ENCODE data around the gene SORBS2.

DNA sequence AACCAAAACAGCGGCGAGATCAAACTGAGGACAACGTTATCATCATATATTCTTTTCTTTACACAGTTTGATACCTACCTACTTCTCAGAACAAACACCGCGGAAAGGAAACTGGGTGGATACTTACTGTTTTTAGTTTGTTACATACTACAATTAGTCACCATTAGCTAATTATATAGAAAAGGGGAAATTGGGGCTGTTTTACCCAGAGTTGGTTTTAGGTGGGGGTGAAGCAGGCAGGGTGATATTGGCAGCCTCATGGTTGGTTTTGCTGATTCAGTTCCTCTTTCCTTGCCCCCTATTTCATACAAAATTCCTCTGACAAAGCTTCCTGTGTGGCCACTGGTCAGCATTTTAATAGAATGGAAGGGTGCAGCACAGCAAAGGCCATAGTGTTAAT, 77.8 kb downstream of the SORBS2 start:
- TF ChIP-seq EZH2 (IDR thresholded peaks at IDR 0.05; ENCODE audit: borderline replicate concordance, low read depth, low read length, severe bottlenecking) (no peak), MYC (IDR thresholded peaks at IDR 0.05; ENCODE audit: low read depth, low read length) (no peak), POLR2AphosphoS5 (IDR thresholded peaks at IDR 0.05; ENCODE audit: insufficient read depth, low read depth, low read length) (no peak)
- TF ChIP-seq, protein P1, sequence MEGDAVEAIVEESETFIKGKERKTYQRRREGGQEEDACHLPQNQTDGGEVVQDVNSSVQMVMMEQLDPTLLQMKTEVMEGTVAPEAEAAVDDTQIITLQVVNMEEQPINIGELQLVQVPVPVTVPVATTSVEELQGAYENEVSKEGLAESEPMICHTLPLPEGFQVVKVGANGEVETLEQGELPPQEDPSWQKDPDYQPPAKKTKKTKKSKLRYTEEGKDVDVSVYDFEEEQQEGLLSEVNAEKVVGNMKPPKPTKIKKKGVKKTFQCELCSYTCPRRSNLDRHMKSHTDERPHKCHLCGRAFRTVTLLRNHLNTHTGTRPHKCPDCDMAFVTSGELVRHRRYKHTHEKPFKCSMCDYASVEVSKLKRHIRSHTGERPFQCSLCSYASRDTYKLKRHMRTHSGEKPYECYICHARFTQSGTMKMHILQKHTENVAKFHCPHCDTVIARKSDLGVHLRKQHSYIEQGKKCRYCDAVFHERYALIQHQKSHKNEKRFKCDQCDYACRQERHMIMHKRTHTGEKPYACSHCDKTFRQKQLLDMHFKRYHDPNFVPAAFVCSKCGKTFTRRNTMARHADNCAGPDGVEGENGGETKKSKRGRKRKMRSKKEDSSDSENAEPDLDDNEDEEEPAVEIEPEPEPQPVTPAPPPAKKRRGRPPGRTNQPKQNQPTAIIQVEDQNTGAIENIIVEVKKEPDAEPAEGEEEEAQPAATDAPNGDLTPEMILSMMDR (IDR thresholded peaks at IDR 0.05; ENCODE audit: extremely low read depth in 1 of 2, insufficient read depth in 1 of 2, low read depth in 1 of 2, low read length in 2 of 2) = no peak

Measured in endothelial cell of umbilical vein (primary cell).